Stomach (tissue), 9 donors: ENCODE data around the gene URI1. TPM values are rescaled to one million over a fixed set of nuclear protein-coding genes. Genes with fewer than 3 reads are reported as not detected.
"Not testable (repeated sequence)": the region's sequence is repeated elsewhere in the genome, so short reads cannot be mapped to it uniquely, and the experiment has no call there.

Experiments
- DNase-seq, 2 donors: peaks; one replicate each; pipeline versions ENCODE4 v3.0.0 to v3.0.0-alpha.2; 2013 to 2019
- H3K27ac ChIP-seq, 5 donors: fragments of 200-600 bp in 4 of 5; sonication (generic) in 4 of 5; one replicate each; pipeline ENCODE4 v1.5.1; 2013 to 2019; ENCODE audit warnings: mild to moderate bottlenecking in 1 of 5, moderate library complexity in 1 of 5
- H3K27me3 ChIP-seq, 3 donors: fragments of 200-600 bp; sonication (generic); one replicate each; pipeline ENCODE4 v1.5.1; 2017 to 2019; ENCODE audit warnings: mixed run types in 1 of 3
- H3K36me3 ChIP-seq, 4 donors: fragments of 200-600 bp; sonication (generic); 1 replicate in 3 of 4; 2 replicates in 1 of 4; pipeline ENCODE4 v1.5.1; 2016 to 2019
- H3K4me1 ChIP-seq, 4 donors: fragments of 200-600 bp; sonication (generic); one replicate each; pipeline ENCODE4 v1.5.1; 2016 to 2019
- H3K4me3 ChIP-seq, 4 donors: fragments of 200-600 bp; sonication (generic) in 3 of 4; one replicate each; pipeline ENCODE4 v1.5.1; 2016 to 2019; ENCODE audit warnings: mild to moderate bottlenecking in 1 of 4
- H3K9me3 ChIP-seq, 4 donors: fragments of 200-600 bp; sonication (generic); one replicate each; pipeline ENCODE4 v1.5.1; 2016 to 2019
- CTCF ChIP-seq, 7 experiments: fragments of 450-650 bp in 4 of 7; fragments of 200-600 bp in 3 of 7; sonication (generic) in 3 of 7; IDR thresholded peaks; one replicate each; pipeline ENCODE4 v1.5.1; 2016 to 2019; ENCODE audit warnings: antibody characterized with exemption in 7 of 7, control low read depth in 2 of 7, mild to moderate bottlenecking in 1 of 7
- EP300 ChIP-seq: sonication (generic); formaldehyde crosslinking; IDR thresholded peaks from one replicate; pipeline ENCODE4 v1.6.1; 2017; ENCODE audit warnings: antibody characterized with exemption
- POLR2A ChIP-seq, 4 donors: fragments of 450-650 bp; IDR thresholded peaks; one replicate each; pipeline ENCODE4 v1.6.1; 2016; ENCODE audit warnings: antibody characterized with exemption in 4 of 4, control low read depth in 2 of 4, mild to moderate bottlenecking in 1 of 4, moderate library complexity in 1 of 4
- POLR2AphosphoS5 ChIP-seq, 3 donors: sonication (generic); formaldehyde crosslinking; IDR thresholded peaks; one replicate each; pipeline ENCODE4 v1.6.1; 2016; ENCODE audit warnings: antibody characterized with exemption in 3 of 3
- WGBS, 5 donors: extraction: QIAGEN DNeasy Blood & Tissue Kit in 3 of 5; methylation state at CpG; one replicate each; pipeline versions ENCODE4 v1.1.5 to v1.1.7; 2013 to 2018; 5-methylcytosine and 5-hydroxymethylcytosine counted together
- intact Hi-C: fragments of 100-400 bp; cut with DNase I; formaldehyde crosslinking; loops from one replicate; pipeline ENCODE4 v1.15.1; 2023; ENCODE audit warnings: low total_unique reads
- polyA plus RNA-seq, 3 donors: library from polyadenylated mRNA; stranded (reverse); fragments of 200-250 nt; gene quantifications; one replicate each; pipeline ENCODE4 v1.2.3, GENCODE V29; 2013
- total RNA-seq, 5 donors: library from RNA; depleted of rRNA; stranded (reverse); fragments of >200 nt; gene quantifications; one replicate each; pipeline versions ENCODE4 v1.1.0 to v1.2.3, GENCODE V29; 2014 to 2016
- donor health status: healthy with polysubstance abuse.
- donor health status: Bipolar disorder and iron deficiency.
- donor health status: healthy.

The URI1 gene
- total and polyA plus RNA-seq, 8 donors: 19.7 to 122 (median 58.5) TPM

GRCh38 chr19:29897466-29897865 lies 44.6 kb upstream of the URI1 start:
- TF ChIP-seq EP300 (no peak), POLR2A (IDR thresholded peaks at IDR 0.05) (no peak), POLR2AphosphoS5 (IDR thresholded peaks at IDR 0.05) (no peak), CTCF (IDR thresholded peaks at IDR 0.05) (no peak)
- Histone ChIP-seq H3K4me1 (no peaks in the 10 kb centered on the region), H3K27me3 (peaks cover 0 to 4% (median 0%) of the 10 kb centered on the region in 3 donors), H3K9me3 (no peaks in the 10 kb centered on the region), H3K4me3 (no peak overlapping the region), H3K36me3 (no peaks in the 10 kb centered on the region), H3K27ac (no peak overlapping the region)
- whole genome bisulfite sequencing, 5 donors: 51 to 71% (median 64%) methylated on average over 3 of the region's 3 CpGs
- DNase-seq: no peak
- intact Hi-C loops: no loop called here

- Histone ChIP-seq H3K4me3 (no peak overlapping the region), H3K27me3 (peaks cover 0 to 12% (median 0%) of the 10 kb centered on the region in 3 donors), H3K36me3 (no peaks in the 10 kb centered on the region), H3K9me3 (peaks cover 0 to 12% (median 9%) of the 10 kb centered on the region in 4 donors), H3K27ac (no peak overlapping the region), H3K4me1 (no peaks in the 10 kb centered on the region)
- DNase-seq: no peak
- intact Hi-C loops: no loop called here
- 48 to 82% (median 75%) methylated on average over 2 of the region's 2 CpGs for WGBS, 5 donors
- TF ChIP-seq EP300 (no peak), POLR2AphosphoS5 (IDR thresholded peaks at IDR 0.05) (no peak), CTCF (IDR thresholded peaks at IDR 0.05) (no peak), POLR2A (IDR thresholded peaks at IDR 0.05) (no peak)
Measured at GRCh38 chr19:29904017-29904416, 38.0 kb upstream of the URI1 start.

- Histone ChIP-seq H3K27me3 (peaks cover 0 to 4% (median 0%) of the 10 kb centered on the region in 3 donors), H3K36me3 (no peaks in the 10 kb centered on the region), H3K9me3 (peaks cover 0 to 4% (median 3%) of the 10 kb centered on the region in 4 donors), H3K4me1 (no peaks in the 10 kb centered on the region), H3K4me3 (no peak overlapping the region), H3K27ac (no peak overlapping the region)
- intact Hi-C loops: no loop called here
- WGBS, 5 donors: 62 to 73% (median 65%) methylated on average over 18 of the region's 18 CpGs
- TF ChIP-seq POLR2A (IDR thresholded peaks at IDR 0.05) (no peak), POLR2AphosphoS5 (IDR thresholded peaks at IDR 0.05) (no peak), EP300 (no peak), CTCF (IDR thresholded peaks at IDR 0.05) (no peak)
- no peak for DNase-seq
Measured at GRCh38 chr19:29908963-29909944, 32.8 kb upstream of the URI1 start.

- intact Hi-C loops: no loop called here
- no peak overlapping the region for H3K27ac ChIP-seq
- H3K27me3 ChIP-seq: no peaks in the 10 kb centered on the region
- no peaks in the 10 kb centered on the region for H3K4me1 ChIP-seq
- TF ChIP-seq POLR2A (IDR thresholded peaks at IDR 0.05) (no peak), CTCF (IDR thresholded peaks at IDR 0.05) (no peak), EP300 (no peak), POLR2AphosphoS5 (IDR thresholded peaks at IDR 0.05) (no peak)
- no peak for DNase-seq
- H3K9me3 ChIP-seq: no peaks in the 10 kb centered on the region
- WGBS, 5 donors: 45 to 64% (median 56%) methylated on average over 3 of the region's 3 CpGs
- no peak overlapping the region for H3K4me3 ChIP-seq
- H3K36me3 ChIP-seq: no peaks in the 10 kb centered on the region
Measured at GRCh38 chr19:29914933-29915332, 27.1 kb upstream of the URI1 start.

- intact Hi-C loops, H3K4me1 ChIP-seq, H3K4me3 ChIP-seq, H3K27ac ChIP-seq, H3K36me3 ChIP-seq, DNase-seq, H3K27me3 ChIP-seq, H3K9me3 ChIP-seq: not testable (repeated sequence)
- 62 to 74% (median 71%) methylated on average over 2 of the region's 2 CpGs for WGBS, 5 donors
Measured at GRCh38 chr19:29915832-29916231, 26.2 kb upstream of the URI1 start.
